ENCODE results near the gene AKAP5. TPM values are rescaled to one million over a fixed set of nuclear protein-coding genes. Genes with fewer than 3 reads are reported as not detected.
"Not testable (repeated sequence)": the region's sequence is repeated elsewhere in the genome, so short reads cannot be mapped to it uniquely, and the experiment has no call there.

The AKAP5 gene
- total RNA-seq, 1 donor = 0.27 TPM

DNA sequence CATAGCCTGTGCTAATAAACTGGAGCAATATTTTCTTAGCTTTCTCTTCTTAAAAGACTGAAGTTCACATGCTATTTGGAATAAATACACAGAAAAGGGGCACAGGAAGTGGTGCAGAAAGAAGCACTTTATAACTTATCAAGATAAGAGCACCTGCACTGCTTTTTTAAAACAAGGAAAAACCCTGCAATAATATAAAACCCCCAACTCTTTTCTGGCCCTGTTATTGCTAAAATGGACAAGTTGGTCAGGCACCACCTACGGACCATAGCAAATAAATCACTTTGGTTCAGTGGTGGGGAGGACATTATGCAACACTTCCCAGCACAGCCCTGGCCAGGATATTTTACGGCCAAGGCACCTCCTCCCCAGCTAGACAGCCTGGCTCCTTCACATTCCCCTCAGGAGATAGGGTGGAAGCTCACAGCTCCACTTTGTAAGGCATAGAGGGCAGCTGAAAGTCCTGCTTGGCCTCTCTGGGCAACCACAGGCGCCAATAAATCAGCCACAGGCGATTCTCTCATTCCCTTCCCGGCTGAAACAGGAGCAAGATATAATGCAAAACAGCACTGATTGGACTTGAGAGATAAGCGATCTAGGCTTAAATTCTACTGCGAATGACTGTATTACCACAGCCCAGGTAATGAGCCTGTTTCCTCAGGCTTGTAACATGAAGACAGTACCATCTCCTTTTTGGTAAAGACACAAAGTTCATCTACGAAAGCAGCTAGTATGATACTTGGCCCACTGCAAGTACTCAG lies 36.3 kb downstream of the AKAP5 start:
- DNase-seq (ENCODE audit: low read depth in 2 of 3, low spot score in 2 of 3) = no peak

DNA sequence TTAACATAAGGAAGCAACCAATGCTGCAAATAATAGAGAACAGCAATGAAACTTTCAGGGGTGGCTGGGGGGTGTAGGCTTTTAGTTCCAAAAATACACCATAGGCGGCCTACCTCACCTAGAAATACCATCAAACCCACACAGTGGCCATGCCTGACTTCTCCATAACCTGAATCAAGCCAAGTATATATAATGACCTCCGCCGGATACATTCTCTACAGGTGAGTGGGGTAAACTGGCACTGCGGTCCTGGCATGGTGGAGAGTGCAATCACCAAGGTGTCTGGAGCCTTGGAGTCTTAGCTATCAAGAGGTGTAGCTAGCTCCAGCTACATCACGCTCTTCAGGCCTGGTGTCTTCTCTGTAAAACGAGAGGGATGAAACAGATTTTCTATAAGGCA lies 37.2 kb downstream of the AKAP5 start:
- DNase-seq (ENCODE audit: low read depth in 2 of 3, low spot score in 2 of 3) = no peak

- DNase-seq (ENCODE audit: low read depth in 2 of 3, low spot score in 2 of 3) = no peak
Measured at GRCh38 chr14:64502887-64503433, 37.7 kb downstream of the AKAP5 start.

GRCh38 chr14:64503434-64504309 lies 38.4 kb downstream of the AKAP5 start, which contains the start of gene ZBTB25:
ZBTB25 (minus strand) TSS chr14:64503838; CDS start chr14:64490533, 13,305 bp downstream.
- peak; percentile 95 to 96 (median 96) for DNase-seq (ENCODE audit: low read depth in 2 of 3, low spot score in 2 of 3)

GRCh38 chr14:64504310-64504896 lies 39.1 kb downstream of the AKAP5 start, which contains the start of gene ZBTB1:
ZBTB1 (plus strand) TSS chr14:64504770; CDS start chr14:64521505, 16,735 bp downstream.
- DNase-seq (ENCODE audit: low read depth in 2 of 3, low spot score in 2 of 3) = peak; percentile 59 to 90 (median 84)

GRCh38 chr14:64504897-64505794 lies 39.8 kb downstream of the AKAP5 start:
- peak; percentile 64 to 91 (median 80) for DNase-seq (ENCODE audit: low read depth in 2 of 3, low spot score in 2 of 3)

GRCh38 chr14:64506721-64507120 lies 41.4 kb downstream of the AKAP5 start:
- DNase-seq (ENCODE audit: low read depth in 2 of 3, low spot score in 2 of 3) = no peak

DNA sequence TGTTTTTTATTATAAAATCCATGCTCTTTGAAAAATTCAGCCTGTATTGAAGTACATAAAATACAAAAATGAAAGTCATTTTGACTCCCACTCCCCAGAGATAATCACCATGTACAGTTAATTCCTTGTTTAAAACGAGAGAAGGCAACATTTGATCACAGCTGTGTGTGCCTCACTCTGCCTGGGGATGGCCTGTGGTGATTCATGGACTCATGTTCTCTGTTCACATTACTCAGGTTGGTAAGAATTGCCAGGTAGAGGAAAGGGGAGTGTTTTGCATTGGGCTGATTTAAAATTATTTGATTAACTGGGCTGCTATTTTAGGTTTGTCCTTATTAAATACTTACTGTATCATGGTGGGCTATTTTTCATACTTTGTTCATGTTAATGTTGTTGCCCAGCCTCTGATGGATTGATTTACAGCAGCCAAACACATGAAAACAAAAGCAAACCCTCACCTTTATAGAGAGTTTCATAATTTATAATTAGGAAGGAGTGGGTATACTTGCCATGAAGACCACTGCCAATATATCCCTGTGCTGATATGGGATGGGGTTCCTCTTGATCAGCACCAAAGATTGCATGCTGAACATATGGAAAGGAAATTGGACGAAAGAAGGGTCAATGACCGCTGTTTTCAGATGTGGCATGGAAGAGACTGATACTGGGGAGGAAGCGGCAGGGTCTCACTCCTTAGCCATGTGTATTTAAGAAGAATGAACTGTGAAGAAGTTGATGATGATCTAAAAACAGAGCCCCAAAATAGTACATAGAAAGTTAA lies 42.3 kb downstream of the AKAP5 start:
- no peak for DNase-seq (ENCODE audit: low read depth in 2 of 3, low spot score in 2 of 3)

DNA sequence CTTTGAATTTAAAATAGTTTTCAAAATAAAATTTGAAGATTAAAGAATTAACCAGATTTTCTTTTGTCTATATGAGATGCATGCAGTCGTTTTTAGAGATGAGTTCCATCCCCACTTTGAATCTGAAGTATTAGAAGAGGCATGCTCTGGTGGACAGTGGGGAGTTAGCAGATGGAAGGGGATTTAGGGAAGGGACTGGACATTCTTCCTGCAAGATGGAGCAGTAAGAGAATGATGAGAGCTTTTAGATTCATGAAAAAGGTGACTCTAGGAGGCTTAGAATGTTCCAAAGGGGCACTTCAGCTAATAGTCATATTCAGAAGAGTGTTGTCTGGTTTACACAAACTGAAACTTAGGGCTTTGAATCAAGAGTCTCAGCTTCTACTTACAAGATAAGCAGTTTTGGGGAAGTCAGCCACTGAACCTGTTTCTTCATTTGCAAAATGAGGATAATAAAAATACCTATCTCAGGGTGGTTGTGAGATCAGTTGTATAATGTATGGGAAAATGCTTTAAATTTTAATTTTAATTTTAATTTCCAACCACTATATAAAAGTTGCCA lies 43.0 kb downstream of the AKAP5 start:
- DNase-seq (ENCODE audit: low read depth in 2 of 3, low spot score in 2 of 3) = peak in 1 of 3 donors; percentile 49

DNA sequence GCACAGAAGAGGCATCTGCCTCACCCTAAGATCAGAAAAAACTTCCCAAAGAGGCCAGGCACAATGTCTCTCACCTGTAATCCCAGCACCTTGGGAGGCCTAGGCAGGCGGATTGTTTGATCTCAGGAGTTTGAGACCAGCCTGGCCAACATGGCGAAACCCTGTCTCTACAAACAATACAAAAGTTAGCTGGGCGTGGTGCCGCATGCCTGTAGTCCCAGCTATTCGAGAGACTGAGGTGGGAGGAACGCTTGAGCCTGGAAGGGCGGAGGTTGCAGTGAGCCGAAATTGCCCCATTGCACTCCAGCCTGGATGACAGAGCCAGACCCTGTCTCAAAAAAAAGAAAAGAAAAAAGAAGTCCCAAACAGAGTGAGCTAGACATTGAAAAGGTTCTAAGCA lies 43.7 kb downstream of the AKAP5 start:
- no peak for DNase-seq (ENCODE audit: low read depth in 2 of 3, low spot score in 2 of 3)

- DNase-seq (ENCODE audit: low read depth in 2 of 3, low spot score in 2 of 3) = peak; percentile 52 to 74 (median 68)
Measured at GRCh38 chr14:64510825-64511671, 45.7 kb downstream of the AKAP5 start.

- no peak for DNase-seq (ENCODE audit: low read depth in 2 of 3, low spot score in 2 of 3)
Measured at GRCh38 chr14:64513271-64513670, 48.0 kb downstream of the AKAP5 start.

DNA sequence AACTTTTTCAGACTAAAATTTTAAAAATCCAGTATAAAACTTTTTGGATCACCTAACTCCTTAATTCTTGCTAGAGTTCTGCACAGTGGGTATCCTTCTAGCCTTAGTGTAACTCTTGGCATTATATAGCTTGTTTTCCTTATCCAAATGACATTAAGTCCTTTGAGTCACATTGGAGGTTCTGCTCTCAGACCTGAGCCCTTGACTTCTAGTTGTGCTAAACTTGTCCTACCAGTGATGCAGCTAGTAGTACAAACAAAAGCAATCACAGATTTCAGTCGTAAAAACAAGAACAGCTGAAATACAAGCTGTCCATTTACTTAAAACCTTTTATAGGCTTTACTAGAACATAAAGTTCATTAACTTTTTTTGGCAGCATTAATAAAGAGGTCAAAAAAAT lies 49.8 kb downstream of the AKAP5 start:
- DNase-seq (ENCODE audit: low read depth in 2 of 3, low spot score in 2 of 3) = no peak

DNA sequence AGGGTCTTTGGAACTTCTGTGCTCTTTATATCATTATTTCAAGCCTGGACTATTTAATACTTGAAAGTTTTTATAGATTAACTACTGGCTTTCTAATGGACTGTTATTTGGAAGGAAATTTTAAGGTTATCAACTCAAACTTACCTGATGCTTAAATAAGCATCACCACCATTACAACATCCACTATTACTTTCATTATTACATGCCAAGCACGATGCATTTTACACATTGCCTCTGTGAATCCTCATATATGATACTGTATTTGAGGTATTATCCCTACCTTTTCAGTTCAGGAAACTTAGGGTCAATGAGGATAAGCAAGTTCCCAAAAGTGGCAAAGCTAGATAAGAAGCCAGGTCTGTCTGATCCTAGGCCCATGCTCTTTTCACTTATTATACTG lies 51.7 kb downstream of the AKAP5 start:
- DNase-seq (ENCODE audit: low read depth in 2 of 3, low spot score in 2 of 3) = no peak

DNA sequence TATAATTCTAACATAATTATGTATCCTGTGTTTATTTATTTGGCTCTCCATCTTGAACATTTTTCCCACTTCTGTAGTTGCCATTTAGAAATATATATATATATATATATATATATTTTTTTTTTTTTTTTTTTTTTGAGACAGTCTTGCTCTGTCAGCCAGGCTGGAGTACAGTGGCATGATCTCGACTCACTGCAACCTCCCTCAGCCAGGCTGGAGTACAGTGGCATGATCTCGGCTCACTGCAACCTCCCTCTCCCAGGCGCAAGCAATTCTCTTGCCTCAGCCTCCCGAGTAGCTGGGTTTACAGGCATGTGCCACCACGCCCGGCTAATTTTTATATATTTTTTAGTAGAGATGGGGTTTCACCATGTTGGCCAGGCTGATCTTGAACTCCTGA lies 52.4 kb downstream of the AKAP5 start:
- DNase-seq (ENCODE audit: low read depth in 2 of 3, low spot score in 2 of 3) = not testable (repeated sequence)

GRCh38 chr14:64518229-64518628 lies 52.9 kb downstream of the AKAP5 start:
- DNase-seq (ENCODE audit: low read depth in 2 of 3, low spot score in 2 of 3) = no peak

DNA sequence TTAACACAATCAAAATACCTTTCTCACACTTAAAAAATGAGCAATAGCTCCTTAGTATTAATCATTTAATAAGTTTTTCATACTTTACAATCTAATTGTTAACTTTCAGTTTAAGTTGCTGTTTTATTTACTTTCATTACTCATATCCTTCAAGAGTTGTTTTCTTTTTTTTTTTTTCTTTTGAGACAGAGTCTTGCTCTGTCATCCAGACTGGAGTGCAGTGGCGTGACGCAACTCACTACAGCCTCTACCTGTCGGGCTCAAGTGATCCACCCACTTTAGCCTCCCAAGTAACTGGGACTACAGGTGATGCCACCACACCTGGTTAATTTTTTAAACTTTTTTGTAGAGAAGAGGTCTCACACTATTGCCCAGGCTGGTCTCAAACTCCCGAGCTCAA lies 55.4 kb downstream of the AKAP5 start:
- DNase-seq (ENCODE audit: low read depth in 2 of 3, low spot score in 2 of 3) = no peak
